Inflammatory macrophage treated with lipopolysaccharide for 4 hours (primary cell): ENCODE results near the gene NFKB1.

Source experiments
- DNase-seq: peaks from one replicate; pipeline ENCODE4 v3.0.0-alpha.2; 2020

Gene NFKB1

GRCh38 chr4:102533348-102533747, 32.2 kb downstream of the NFKB1 start:
- no peak for DNase-seq

DNA sequence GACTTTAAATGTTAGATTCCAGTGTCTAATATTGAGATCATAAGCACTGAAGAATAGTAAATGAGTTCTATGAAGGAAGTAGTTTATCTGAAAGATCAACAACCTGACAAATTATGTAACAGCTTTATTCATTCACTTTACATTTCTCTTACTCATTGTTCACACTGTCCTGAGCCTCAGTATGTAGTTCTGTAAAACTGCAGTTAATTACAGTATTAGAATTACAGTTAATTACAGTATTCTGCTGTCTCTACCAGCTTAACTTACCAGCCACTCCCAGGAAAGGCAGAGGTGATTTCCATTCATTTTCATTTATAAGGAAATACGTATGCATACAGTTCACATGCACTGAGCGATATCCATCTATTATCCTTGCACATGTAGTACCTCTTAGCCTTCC, 32.7 kb downstream of the NFKB1 start:
- DNase-seq, result no peak

DNA sequence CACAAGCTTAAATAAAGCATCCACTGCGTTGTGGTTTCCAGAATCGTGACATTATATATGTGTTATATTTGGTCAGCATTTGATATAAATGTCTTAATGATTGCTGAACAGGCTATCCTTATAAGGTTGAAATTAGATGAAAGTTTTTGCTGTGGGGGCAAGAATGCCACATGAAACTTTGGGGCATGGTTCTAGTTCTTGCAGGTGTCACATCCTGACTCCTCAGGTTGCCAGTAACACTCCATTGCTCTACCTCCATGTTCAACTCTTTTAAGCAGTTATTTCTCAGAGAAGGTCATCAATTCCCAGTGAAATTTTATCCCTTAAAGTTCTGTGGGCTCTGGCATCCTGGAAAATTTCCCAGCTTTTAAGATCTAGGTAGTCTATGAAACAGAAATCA, 33.7 kb downstream of the NFKB1 start:
- no peak for DNase-seq

- DNase-seq, result no peak
Measured at GRCh38 chr4:102535398-102536082, 34.4 kb downstream of the NFKB1 start.

- DNase-seq, result no peak
Measured at GRCh38 chr4:102536768-102537167, 35.6 kb downstream of the NFKB1 start.

GRCh38 chr4:102537269-102537668, 36.1 kb downstream of the NFKB1 start:
- no peak for DNase-seq

DNA sequence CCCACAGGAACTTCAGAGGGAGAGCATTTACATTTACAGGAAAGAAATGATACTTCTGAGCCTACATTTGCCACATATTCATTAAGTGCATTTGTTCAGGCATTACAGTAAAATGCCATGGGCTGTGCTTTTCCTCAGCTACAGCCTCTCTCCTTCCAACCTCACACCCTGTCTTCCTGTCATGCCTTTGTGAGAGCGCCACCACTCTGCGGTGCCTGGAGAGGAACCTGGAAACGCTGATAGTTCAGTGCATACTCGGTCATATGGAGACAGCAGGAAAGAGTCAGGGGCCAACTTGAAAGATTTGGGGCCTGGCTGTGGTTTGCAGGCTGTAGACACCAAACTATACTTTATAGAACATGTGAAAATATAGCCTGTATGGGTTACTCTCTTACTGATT, 40.5 kb downstream of the NFKB1 start:
- DNase-seq, result no peak

DNA sequence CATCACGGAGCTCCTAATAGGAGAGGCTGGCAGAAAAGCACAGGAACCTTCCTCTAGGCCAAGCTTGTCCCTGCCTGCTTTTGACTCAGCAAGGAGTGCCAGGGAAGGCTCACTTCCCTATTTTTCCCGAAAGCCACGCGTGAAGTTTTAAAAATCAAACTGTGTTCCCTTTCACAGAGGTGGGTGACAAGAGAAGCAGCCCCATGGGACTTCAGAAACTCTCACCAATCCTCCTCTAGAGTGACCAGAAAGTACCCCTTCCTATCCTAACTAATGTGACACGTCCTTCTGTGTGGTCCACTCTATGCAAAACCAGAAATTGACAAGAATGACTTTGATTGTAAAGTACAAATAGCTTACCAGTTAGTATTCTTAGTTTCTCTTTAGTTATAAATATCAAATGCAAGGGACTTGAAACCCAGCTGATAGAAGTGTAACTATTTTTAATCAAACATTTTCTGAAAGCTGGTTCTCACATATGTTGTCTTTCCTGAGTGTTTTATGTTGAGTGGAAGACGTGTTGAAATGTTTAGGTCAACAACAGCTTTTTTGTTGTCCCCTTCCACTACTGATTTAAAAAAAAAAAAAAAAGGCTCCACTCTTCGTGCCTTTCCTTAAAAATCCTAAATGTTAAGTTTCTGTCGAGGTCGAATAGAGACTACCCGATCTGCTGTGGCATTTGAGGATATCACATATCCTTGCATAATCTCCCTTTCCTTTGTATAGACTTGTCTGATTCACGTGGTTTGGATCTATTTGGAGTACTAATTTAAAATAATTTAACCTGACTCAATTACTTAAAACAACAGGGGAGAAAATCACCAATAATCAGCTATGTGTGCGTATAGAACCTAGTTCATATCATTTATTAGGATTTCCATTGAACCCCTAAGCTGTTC, 42.1 kb downstream of the NFKB1 start:
- DNase-seq, result no peak

GRCh38 chr4:102546635-102547034, 45.5 kb downstream of the NFKB1 start:
- DNase-seq, result peak; percentile 45

DNA sequence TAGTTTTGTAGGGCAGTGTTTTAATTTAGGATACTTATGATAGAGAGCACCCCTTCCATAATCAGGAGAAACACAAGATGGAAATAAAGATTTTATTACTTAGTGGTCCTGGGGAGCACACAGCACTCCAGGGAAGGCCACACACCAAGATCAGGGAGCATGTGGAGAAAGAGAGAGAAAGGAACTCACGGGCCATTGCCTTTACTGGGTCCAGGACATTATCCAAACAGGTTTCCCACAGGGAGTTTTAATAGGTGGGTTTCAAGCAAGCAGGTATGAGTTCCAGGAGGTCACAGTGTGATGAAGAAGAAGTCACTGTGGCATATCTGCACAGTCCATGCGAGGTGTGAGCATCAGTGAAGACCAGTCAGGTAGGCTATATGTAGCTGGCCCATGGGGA, 46.8 kb downstream of the NFKB1 start:
- DNase-seq, result no peak

- DNase-seq, result no peak
Measured at GRCh38 chr4:102551958-102552565, 50.9 kb downstream of the NFKB1 start.

DNA sequence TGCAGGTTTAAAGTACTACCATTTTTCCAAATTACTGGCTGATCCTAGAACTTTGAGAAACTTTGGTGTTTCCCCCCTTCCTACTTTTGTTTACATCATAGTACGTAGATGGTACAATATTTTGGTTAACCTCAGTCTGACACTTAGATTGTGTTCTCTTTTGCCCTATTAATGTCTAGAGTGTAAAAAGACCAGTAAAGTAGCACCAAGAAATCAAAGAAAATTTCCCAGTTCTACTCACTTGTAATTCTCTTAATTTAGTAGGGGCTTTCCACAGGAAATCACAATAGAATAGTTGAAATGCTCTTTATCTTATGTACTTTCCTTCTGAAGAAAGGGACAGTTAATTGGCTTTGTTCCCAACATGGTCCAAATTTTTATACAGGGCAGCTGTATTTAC, 51.6 kb downstream of the NFKB1 start:
- DNase-seq, result peak; percentile 58

- DNase-seq, result no peak
Measured at GRCh38 chr4:102553982-102554381, 52.8 kb downstream of the NFKB1 start.

DNA sequence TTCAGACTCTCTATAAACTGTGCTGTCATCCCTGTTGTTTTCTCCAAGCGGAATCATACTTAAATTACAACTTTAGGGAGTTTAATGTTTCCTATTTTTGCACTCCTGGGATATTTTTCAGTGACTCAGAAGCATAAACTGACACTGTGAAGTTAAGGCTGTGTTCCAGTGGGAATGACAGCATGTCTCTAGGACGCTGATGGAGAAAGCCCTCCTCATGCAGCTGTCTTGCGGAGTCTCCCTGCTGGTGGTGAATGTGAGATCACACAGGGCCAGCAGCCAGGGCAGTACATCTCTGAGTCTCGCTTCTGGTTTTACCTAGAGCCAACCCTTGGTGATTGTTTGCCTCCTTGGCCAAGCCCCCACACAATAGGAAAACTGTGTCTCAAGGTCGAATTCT, 53.3 kb downstream of the NFKB1 start:
- DNase-seq, result no peak

GRCh38 chr4:102554992-102555391, 53.8 kb downstream of the NFKB1 start:
- DNase-seq, result no peak

- DNase-seq, result no peak
Measured at GRCh38 chr4:102557636-102558035, 56.5 kb downstream of the NFKB1 start.

GRCh38 chr4:102560115-102560514, 59.0 kb downstream of the NFKB1 start:
- peak; percentile 48 for DNase-seq

GRCh38 chr4:102560571-102561341, 59.6 kb downstream of the NFKB1 start:
- DNase-seq, result no peak

- peak; percentile 75 for DNase-seq
Measured at GRCh38 chr4:102563000-102563399, 61.8 kb downstream of the NFKB1 start.

- peak; percentile 96 for DNase-seq
Measured at GRCh38 chr4:102564399-102565059, 63.4 kb downstream of the NFKB1 start.

DNA sequence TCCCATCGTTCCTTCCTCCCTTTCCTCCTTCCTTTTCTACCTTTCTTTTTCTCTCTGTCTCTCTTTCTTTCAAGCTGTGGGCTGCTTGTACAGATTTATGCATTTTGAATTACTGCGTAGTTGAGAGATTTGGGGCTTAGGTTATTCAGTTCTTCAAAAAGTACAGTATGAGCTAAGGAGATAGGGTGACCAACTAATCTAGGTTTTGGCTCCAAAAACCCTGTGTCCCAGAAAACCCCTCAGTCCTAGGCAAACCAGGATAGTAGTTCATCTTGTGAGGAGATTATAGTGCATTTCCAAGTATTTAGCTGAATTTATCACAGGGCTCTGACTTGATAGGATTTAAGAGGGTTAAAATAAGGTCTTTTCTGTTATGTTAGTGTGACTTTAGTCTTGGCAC, 64.5 kb downstream of the NFKB1 start:
- DNase-seq, result no peak

GRCh38 chr4:102566426-102566825, 65.3 kb downstream of the NFKB1 start:
- no peak for DNase-seq

- no peak for DNase-seq
Measured at GRCh38 chr4:102567427-102567826, 66.3 kb downstream of the NFKB1 start.
